ENCODE measurements around the gene TLE6.

Gene TLE6

GRCh38 chr19:3039125-3039524 is 61.8 kb downstream of the TLE6 start:
- Mint-ChIP-seq H3K27ac (no peak overlapping the region), H3K4me3 (no peak overlapping the region), H3K27me3 (peaks cover 30% of the 10 kb centered on the region), H3K4me1 (peaks cover 42% of the 10 kb centered on the region), H3K9me3 (no peaks in the 10 kb centered on the region), H3K36me3 (no peaks in the 10 kb centered on the region)
- ATAC-seq, result no peak

GRCh38 chr19:3039641-3040077 is 62.3 kb downstream of the TLE6 start:
- peaks cover 37% of the 10 kb centered on the region for H3K4me1 Mint-ChIP-seq
- no peaks in the 10 kb centered on the region for H3K36me3 Mint-ChIP-seq
- H3K27me3 Mint-ChIP-seq, result peaks cover 24% of the 10 kb centered on the region
- no peak for ATAC-seq
- no peak overlapping the region for H3K4me3 Mint-ChIP-seq
- H3K9me3 Mint-ChIP-seq, result no peaks in the 10 kb centered on the region
- no peak overlapping the region for H3K27ac Mint-ChIP-seq

GRCh38 chr19:3041327-3041726 is 64.0 kb downstream of the TLE6 start:
- no peak overlapping the region for H3K27ac Mint-ChIP-seq
- no peaks in the 10 kb centered on the region for H3K9me3 Mint-ChIP-seq
- H3K4me3 Mint-ChIP-seq, result no peak overlapping the region
- H3K36me3 Mint-ChIP-seq, result no peaks in the 10 kb centered on the region
- ATAC-seq, result no peak
- peaks cover 25% of the 10 kb centered on the region for H3K4me1 Mint-ChIP-seq
- H3K27me3 Mint-ChIP-seq, result peaks cover 22% of the 10 kb centered on the region

GRCh38 chr19:3041761-3042620 is 64.6 kb downstream of the TLE6 start:
- H3K36me3 Mint-ChIP-seq, result no peaks in the 10 kb centered on the region
- no peak overlapping the region for H3K27ac Mint-ChIP-seq
- H3K4me1 Mint-ChIP-seq, result peaks cover 20% of the 10 kb centered on the region
- H3K4me3 Mint-ChIP-seq, result no peak overlapping the region
- peak; percentile 40 for ATAC-seq
- peaks cover 22% of the 10 kb centered on the region for H3K27me3 Mint-ChIP-seq
- H3K9me3 Mint-ChIP-seq, result no peaks in the 10 kb centered on the region

- Mint-ChIP-seq H3K27ac (no peak overlapping the region), H3K4me3 (no peak overlapping the region), H3K9me3 (no peaks in the 10 kb centered on the region), H3K4me1 (peaks cover 25% of the 10 kb centered on the region), H3K36me3 (no peaks in the 10 kb centered on the region), H3K27me3 (peaks cover 22% of the 10 kb centered on the region)
- ATAC-seq, result no peak
These were observed 65.4 kb downstream of the TLE6 start for GRCh38 chr19:3042621-3043267.
